ENCODE measurements around the gene PDE4B.

- TF ChIP-seq POLR2AphosphoS5 (IDR thresholded peaks at IDR 0.05) (no peak), POLR2A (IDR thresholded peaks at IDR 0.05) (no peak)
- TF ChIP-seq, protein P1, sequence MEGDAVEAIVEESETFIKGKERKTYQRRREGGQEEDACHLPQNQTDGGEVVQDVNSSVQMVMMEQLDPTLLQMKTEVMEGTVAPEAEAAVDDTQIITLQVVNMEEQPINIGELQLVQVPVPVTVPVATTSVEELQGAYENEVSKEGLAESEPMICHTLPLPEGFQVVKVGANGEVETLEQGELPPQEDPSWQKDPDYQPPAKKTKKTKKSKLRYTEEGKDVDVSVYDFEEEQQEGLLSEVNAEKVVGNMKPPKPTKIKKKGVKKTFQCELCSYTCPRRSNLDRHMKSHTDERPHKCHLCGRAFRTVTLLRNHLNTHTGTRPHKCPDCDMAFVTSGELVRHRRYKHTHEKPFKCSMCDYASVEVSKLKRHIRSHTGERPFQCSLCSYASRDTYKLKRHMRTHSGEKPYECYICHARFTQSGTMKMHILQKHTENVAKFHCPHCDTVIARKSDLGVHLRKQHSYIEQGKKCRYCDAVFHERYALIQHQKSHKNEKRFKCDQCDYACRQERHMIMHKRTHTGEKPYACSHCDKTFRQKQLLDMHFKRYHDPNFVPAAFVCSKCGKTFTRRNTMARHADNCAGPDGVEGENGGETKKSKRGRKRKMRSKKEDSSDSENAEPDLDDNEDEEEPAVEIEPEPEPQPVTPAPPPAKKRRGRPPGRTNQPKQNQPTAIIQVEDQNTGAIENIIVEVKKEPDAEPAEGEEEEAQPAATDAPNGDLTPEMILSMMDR (IDR thresholded peaks at IDR 0.05), result no peak
Measured at GRCh38 chr1:66332548-66332901, 539.8 kb downstream of the PDE4B start.
